BE2C (cell line): ENCODE measurements around the gene NLRP6.
"Not testable (repeated sequence)": the region's sequence is repeated elsewhere in the genome, so short reads cannot be mapped to it uniquely, and the experiment has no call there.

Experiments
- DNase-seq: peaks from one replicate; pipeline ENCODE4 v3.0.0-alpha.2; 2020
- H3K27me3 ChIP-seq: fragments of 250-450 bp; sonication (Bioruptor Pico); 2 replicates; pipeline ENCODE4 v1.5.1; 2020; ENCODE audit warnings: mild to moderate bottlenecking
- H3K36me3 ChIP-seq: fragments of 250-450 bp; sonication (Bioruptor Pico); 2 replicates; pipeline ENCODE4 v1.5.1; 2020; ENCODE audit warnings: mild to moderate bottlenecking
- H3K4me1 ChIP-seq: fragments of 250-450 bp; sonication (Bioruptor Pico); 2 replicates; pipeline ENCODE4 v1.5.1; 2020
- H3K4me3 ChIP-seq: 2 replicates; pipeline ENCODE4 v1.5.1; 2011; ENCODE audit warnings: low read depth, low read length
- H3K9me3 ChIP-seq: fragments of 250-450 bp; sonication (Bioruptor Pico); 2 replicates; pipeline ENCODE4 v1.5.1; 2020
- TF ChIP-seq, protein P1 (sequence below): IDR thresholded peaks from 2 replicates; pipeline ENCODE4 v1.5.1; 2012; ENCODE audit warnings: mild to moderate bottlenecking, low read depth, low read length

NLRP6 gene

DNA sequence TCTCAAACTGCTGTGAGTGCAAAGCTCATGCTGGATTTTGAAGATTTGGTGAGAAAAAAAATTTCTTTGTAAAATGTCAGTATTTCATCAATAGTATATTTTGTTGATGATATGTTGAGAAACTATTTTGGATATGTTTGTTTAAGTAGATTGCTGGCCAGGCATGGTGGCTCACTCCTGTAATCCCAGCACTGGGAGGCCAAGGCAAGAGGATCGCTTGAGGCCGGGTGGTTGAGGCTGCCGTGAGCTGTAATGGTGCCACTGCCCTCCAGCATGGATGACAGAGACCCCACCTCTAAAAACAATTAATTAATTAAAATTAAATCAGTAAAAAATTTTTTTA, 49.3 kb downstream of the NLRP6 start:
- TF ChIP-seq, protein P1, sequence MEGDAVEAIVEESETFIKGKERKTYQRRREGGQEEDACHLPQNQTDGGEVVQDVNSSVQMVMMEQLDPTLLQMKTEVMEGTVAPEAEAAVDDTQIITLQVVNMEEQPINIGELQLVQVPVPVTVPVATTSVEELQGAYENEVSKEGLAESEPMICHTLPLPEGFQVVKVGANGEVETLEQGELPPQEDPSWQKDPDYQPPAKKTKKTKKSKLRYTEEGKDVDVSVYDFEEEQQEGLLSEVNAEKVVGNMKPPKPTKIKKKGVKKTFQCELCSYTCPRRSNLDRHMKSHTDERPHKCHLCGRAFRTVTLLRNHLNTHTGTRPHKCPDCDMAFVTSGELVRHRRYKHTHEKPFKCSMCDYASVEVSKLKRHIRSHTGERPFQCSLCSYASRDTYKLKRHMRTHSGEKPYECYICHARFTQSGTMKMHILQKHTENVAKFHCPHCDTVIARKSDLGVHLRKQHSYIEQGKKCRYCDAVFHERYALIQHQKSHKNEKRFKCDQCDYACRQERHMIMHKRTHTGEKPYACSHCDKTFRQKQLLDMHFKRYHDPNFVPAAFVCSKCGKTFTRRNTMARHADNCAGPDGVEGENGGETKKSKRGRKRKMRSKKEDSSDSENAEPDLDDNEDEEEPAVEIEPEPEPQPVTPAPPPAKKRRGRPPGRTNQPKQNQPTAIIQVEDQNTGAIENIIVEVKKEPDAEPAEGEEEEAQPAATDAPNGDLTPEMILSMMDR: no peak
- Histone ChIP-seq H3K4me3 (no peak overlapping the region), H3K27me3 (no peaks in the 10 kb centered on the region), H3K36me3 (no peaks in the 10 kb centered on the region), H3K4me1 (no peaks in the 10 kb centered on the region), H3K9me3 (no peaks in the 10 kb centered on the region)
- DNase-seq: no peak

DNA sequence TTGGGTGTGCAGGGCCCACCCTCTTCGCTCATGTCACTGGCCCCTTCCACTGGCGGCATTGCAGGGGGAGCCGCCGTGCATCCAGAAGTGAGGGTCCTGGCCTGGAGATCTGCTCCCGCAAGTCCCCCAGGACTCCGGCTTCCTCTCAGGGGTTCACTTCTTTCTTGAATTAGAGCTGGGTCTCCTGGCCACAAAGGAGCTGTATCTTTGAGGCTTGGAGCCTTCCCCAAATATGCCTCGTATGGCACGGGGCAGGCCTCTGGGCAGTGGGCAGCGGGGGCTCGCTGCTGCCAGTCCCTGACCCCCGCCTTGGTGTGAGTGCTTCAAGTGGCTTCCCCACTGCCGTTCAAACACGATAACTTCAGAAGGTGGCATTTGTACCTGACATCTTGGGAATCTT, 49.8 kb downstream of the NLRP6 start:
- TF ChIP-seq, protein P1: no peak
- no peaks in the 10 kb centered on the region for H3K9me3 ChIP-seq
- no peaks in the 10 kb centered on the region for H3K36me3 ChIP-seq
- no peak overlapping the region for H3K4me3 ChIP-seq
- no peaks in the 10 kb centered on the region for H3K27me3 ChIP-seq
- no peaks in the 10 kb centered on the region for H3K4me1 ChIP-seq
- DNase-seq: no peak

- not testable (repeated sequence) for H3K9me3 ChIP-seq, H3K36me3 ChIP-seq, H3K4me1 ChIP-seq, H3K27me3 ChIP-seq, DNase-seq, H3K4me3 ChIP-seq
These were observed 50.4 kb downstream of the NLRP6 start for GRCh38 chr11:328516-329100.

- Histone ChIP-seq H3K4me1 (no peaks in the 10 kb centered on the region), H3K27me3 (no peaks in the 10 kb centered on the region), H3K4me3 (no peak overlapping the region), H3K9me3 (no peaks in the 10 kb centered on the region), H3K36me3 (no peaks in the 10 kb centered on the region)
- no peak for DNase-seq
- TF ChIP-seq, protein P1: no peak
These were observed 51.7 kb downstream of the NLRP6 start for GRCh38 chr11:329886-330253.

GRCh38 chr11:330307-330693, 52.1 kb downstream of the NLRP6 start:
- no peaks in the 10 kb centered on the region for H3K36me3 ChIP-seq
- H3K4me3 ChIP-seq: no peak overlapping the region
- no peaks in the 10 kb centered on the region for H3K4me1 ChIP-seq
- no peaks in the 10 kb centered on the region for H3K9me3 ChIP-seq
- DNase-seq: no peak
- no peaks in the 10 kb centered on the region for H3K27me3 ChIP-seq
- TF ChIP-seq, protein P1: no peak

DNA sequence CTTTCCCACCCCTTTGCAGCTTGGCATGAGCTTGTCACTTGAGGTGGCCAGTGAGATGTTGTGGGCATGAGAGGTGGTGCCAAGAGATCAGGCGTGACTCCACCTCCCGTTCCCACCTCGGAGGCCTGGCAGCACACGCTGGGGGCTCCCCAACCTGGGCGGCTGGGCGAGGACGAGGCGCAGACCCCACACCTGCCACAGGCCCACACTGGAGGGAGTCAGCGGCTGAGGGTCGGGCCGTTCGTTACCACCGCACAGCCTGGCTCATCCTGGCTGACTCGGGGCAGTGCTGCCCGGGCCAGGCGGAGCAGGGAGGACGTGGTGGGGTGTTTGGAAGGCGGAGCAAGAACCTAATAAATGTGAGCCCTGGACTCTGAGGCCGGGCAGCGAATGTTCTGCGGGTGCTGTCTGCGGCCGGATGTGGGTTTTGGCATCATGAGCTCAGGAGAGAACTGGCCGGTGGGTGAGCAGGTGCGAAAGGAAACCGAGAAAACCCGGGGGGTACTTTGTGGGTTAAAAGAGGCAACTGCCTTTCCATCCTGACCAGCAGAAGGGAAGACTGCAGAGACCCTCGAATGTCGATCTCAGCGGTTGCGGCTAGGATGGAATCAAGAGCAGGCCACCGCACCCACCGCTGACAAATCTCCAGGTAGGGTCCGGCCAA, 52.6 kb downstream of the NLRP6 start:
- Histone ChIP-seq H3K36me3 (no peaks in the 10 kb centered on the region), H3K4me1 (no peaks in the 10 kb centered on the region), H3K4me3 (no peak overlapping the region), H3K9me3 (no peaks in the 10 kb centered on the region), H3K27me3 (no peaks in the 10 kb centered on the region)
- TF ChIP-seq, protein P1: no peak
- no peak for DNase-seq
